Thyroid gland (tissue), 4 donors: Measurements from ENCODE around the gene CYP2A6.
"Not testable (repeated sequence)": the region's sequence is repeated elsewhere in the genome, so short reads cannot be mapped to it uniquely, and the experiment has no call there.

Source experiments
- CTCF ChIP-seq, 6 experiments: fragments of 200-600 bp in 3 of 6; fragments of 450-650 bp in 3 of 6; sonication (generic) in 3 of 6; IDR thresholded peaks; one replicate each; pipeline ENCODE4 v1.5.1; 2016 to 2019; ENCODE audit warnings: antibody characterized with exemption in 6 of 6, mild to moderate bottlenecking in 2 of 6, inconsistent platforms in 1 of 6, moderate library complexity in 1 of 6
- POLR2A ChIP-seq, 2 donors: fragments of 450-650 bp; IDR thresholded peaks; one replicate each; pipeline ENCODE4 v1.6.1; 2017; ENCODE audit warnings: antibody characterized with exemption in 2 of 2, mild to moderate bottlenecking in 2 of 2, moderate library complexity in 1 of 2

GRCh38 chr19:40852467-40853152, 2.4 kb upstream of the CYP2A6 start:
- TF ChIP-seq CTCF, POLR2A (IDR thresholded peaks at IDR 0.05): not testable (repeated sequence)
